Hematopoietic multipotent progenitor cell treated with erythropoietin and hydrocortisone succinate and interleukin-3 and kit ligand, for 4 days (in vitro differentiated cells): ENCODE measurements around the gene RALGAPA2.

Experiments
- DNase-seq: peaks from one replicate; pipeline ENCODE4 v3.0.0-alpha.2; 2015

RALGAPA2 gene

DNA sequence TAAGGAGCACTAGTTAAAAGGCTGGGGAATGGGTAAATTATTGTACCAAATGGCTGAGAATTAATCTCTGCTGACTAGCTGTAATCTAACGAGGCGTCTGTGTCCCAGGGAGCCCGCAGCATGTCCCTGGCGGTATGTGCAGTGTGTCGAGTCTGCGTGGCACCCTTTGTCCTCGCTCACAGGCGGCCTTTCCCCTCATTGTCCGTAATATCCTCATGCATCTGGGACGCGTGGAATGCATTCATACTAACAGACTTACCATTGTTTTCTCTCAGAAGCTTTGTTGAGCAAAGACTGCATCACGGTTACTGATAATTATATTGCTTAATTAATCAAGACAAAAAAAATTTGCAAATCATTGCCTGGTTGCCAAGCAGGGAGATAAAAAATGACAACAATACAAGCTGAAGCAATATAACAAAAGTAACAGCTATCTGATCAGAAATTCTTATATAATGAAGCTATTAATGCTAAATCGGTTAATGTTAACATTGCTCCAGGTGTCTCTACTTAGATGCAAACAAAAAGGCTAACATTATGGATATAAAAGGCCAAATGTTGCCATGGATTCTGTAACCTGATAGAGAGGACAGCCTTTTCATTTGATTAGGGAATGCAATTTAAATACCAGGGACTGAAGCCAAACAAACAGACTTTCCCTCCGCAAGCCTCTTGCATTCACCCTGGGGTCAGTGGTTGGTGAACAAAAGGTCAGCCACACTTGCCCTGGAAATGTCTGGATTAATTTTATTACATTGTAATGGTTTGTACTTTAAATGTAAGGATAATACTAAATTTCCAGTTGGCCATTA lies 219.7 kb downstream of the RALGAPA2 start:
- DNase-seq = no peak

DNA sequence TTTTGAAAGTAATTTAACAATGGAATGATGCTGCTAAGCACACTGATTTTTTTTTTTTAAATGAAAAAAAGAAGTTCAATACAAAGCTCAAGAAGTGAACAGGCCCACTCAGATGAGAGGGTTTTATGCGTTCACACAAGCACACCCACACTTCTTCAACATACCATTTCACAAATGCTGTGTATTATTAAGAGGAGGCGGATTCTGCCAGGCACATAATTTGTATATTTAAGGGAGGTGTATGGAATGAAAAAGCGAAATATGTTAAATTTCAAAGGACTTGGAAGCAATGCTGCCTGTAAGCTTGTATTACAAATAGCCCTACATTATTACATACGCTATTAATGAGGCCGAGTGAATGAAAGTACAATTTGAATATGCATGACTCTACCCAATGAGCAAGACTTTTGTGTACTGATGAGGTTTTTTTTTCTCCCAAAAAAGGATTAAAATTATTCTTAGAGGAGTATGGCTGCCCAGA lies 220.6 kb downstream of the RALGAPA2 start:
- DNase-seq = no peak

DNA sequence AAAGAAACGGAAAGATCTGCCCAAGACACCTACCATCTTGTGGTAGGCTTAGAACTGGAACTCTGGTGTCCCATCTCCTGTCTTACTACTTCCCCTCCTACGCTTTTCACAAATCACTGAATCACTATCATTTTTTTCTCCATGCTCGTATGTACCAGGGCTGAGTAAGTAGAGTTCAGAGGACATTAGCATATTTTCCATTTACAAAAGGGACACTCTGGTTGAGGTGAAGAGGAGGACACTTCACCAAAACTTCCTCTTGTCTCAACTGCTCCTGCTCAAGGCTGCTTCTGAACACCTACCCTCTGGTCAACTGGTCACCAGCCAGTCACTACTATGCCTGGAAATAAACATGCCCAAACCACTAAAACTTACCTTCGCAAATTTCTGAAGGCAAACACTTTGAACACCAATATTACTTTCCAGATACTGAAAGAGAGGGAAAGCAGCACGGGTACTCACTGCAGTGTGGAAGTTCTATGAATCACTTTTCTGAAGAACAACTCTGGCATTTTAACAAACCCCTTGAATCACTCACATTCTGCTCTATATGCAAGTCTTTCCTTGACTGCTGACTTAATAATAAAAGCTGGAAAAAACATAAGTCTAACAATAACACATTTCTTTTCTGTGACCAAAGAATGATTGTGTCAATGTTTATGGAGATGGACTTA lies 221.2 kb downstream of the RALGAPA2 start:
- no peak for DNase-seq

DNA sequence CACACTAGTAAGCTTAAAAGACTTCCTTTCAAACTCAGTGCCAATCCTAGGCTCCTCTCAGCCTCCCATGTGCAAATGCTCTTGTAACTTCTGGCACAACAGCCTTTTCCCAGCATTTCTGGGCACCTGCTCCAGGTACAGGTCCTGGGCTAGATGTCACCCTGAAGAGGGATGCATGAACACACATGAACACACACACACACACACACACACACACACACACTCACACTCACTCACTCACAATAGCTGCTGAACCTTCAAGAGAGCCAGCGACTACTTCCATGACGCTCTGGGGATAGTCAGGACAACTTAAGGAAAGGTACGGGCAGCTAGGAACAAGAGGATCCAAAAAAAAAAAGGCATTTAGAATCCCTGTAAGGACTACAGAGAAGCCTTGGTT lies 221.8 kb downstream of the RALGAPA2 start:
- DNase-seq = no peak

DNA sequence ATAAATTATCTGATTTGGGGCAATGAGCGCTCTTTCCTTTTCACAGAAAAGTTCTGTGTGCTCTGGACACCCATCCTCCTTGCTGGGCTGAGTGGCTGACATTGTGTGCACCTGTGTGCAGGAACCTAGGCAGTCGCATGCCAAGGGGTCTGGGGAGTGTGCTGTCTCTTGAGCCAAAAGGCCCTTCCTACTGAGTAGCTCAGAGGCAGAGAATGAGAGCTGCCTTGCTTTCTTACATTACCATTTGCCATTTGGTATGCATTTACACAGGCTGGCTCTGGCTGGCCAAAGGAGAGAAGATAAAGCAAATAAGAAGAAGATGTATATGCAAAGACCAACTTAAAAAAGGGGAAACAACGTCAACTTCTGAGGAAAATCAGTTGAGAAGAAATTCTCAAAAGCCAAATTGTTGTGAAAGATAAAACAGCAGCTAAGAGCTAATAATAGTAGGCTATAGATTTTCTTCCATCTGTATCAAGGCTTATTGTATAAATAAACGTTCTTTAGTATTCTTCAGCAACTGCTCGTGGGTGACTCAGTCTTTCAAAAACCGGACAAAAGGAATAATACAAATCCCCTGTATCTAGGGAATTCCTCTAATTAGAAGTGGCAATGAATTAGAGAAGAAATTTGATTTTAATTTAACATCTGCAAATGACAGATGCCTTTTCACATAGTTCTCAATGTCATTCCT lies 222.6 kb downstream of the RALGAPA2 start:
- DNase-seq = no peak

DNA sequence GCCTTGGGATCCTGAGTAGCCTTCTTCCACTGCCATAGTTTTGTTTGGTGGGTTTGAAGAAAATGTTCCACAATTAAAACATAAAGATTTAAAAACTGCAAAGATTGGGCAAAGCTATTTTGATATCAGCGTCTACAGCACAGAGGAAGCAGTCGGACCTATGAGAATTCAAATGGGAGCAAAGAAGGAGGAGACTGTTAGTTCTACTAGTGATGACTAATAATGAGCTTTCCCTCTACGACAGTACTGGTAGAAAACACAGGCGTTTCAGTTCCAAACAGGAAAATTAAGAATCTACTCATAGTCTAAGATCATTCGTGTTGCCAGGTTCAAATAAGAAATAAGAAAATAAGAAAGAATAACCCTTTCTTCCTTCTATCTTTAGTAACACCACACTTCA lies 223.4 kb downstream of the RALGAPA2 start:
- no peak for DNase-seq

DNA sequence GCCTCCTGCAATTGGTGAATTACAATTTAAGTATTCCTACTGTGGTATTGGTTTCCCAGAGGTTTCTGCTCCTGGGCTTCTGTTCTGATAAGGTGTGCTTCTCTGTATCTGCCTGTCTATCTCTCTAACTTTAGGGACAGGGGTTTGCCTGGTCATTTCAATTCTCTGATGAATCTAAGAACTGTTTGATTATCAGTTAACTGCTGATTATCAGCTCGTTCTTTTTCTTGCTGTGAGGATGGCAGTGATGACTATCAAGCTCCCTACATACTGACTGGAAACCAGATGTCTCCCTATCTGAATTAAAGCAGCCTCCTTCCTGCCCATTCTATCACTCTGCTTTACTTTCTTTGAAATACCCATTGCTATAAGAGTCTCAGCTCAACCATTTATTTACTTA lies 224.1 kb downstream of the RALGAPA2 start:
- DNase-seq = no peak

DNA sequence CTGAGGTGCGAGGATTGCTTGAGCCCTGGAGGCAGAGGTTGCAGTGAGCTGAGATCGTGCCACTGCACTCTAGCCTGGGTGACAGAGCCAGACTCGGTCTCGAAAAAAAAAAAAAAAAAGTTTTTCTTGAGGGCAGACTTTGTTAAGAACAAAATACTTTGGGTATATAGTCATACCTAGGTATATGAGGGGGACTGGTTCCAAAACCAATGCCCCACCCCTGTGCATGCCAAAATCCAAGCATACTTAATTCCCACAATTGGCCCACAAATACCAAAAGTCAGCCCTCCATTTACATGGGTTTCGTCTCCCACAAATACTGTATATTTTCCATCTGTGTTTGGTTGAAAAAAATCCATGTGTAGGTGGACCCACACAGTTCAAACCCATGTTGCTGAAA lies 224.6 kb downstream of the RALGAPA2 start:
- DNase-seq = no peak

DNA sequence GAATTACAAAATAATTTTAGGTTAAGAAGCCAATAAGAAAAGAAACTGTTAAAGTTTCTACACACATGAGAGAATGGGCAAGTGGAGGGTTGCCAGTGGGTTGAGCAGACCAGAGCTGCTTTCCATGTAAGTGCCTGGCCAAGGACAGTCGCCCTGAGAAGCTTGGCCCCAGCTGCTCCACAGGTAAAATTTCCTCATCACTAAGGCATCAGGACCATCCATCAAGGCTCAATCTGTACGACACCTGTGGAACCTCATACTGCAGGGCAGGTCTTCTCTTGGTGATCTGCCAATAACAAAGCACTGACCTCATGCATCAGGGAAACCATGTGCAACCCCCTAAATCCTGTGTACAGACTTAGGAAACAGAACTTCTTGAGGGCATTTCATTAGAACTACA lies 229.1 kb downstream of the RALGAPA2 start:
- DNase-seq = peak; percentile 22

DNA sequence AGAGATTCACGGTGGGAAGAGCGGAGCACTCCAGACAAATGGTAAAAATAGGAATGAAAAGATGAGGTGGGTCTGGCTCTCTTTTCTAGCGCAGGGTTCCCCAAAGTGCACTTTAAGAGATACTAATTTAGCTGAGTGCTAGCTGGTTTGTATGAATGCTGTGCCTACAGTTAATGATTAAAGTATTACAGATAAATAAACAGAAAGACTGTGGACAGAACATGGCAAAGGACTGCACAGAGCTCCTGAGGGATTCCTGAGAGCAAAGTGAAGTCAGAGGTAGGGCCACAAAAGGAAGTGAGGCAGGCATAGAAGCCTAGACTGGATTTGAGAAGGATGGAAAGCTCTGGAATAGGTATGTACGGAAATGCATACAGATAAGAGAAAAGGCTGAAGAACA lies 230.0 kb downstream of the RALGAPA2 start:
- DNase-seq = no peak

DNA sequence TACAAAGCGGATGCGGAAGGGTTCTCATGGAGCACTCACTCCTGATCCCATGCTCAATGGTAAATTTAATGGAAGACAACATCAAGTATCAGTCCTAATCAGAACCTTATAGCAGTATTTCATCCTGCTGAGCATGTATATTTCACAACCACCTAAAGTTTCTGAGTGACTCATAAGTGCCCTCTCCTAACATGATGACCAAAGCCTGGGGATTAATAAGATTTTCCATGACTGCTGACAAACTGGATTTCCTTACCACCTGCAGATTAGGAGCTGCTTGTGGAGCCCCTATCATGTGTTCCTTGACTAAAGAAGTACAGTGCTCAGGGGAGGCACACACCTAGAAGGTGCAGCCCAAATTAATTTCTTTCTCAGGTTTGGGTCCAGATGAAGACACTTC lies 231.8 kb downstream of the RALGAPA2 start:
- DNase-seq = no peak

DNA sequence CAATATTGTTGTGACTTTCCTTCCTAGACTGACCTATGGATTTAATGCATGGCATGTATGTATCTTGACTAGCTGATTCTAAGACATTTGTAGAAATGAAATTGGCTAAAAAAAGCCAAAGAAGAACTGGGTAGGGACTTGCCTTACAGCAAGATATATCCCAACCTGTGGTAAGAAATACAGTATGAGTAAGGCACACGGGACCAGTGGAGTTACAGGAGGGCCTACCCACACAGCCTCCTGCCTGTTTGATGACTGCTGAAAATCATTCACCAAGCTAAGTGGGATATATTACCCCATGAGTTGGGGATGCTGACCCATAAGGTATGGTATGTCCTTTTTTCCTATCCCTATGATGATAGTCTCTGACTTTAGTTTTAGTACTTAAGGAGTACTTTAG lies 232.3 kb downstream of the RALGAPA2 start:
- DNase-seq = no peak

DNA sequence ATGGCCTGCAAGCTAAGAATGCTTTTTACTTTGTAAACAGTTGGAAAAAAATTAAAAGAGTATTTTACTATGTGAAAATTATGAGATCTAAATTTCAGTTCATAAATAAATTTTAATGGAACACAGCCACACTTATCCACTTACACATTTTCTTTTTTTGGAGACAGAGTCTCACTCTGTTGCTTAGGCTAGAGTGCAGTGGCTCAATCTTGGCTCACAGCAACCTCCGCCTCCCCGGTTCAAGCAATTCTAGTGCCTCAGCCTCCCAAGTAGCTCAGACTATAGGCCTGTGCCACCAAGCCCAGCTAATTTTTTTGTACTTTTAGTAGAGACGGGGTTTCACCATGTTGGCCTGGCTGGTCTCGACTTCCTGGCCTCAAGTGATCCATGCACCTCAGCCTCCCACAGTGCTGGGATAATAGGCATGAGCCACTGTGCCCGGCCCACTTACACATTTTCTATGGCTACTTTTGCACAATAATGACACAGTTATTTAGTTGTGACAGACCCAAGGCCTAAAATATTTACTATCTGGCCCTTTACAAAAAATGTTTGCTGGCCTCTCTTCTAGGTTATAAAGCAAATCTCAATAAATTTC lies 234.9 kb downstream of the RALGAPA2 start:
- DNase-seq = no peak

DNA sequence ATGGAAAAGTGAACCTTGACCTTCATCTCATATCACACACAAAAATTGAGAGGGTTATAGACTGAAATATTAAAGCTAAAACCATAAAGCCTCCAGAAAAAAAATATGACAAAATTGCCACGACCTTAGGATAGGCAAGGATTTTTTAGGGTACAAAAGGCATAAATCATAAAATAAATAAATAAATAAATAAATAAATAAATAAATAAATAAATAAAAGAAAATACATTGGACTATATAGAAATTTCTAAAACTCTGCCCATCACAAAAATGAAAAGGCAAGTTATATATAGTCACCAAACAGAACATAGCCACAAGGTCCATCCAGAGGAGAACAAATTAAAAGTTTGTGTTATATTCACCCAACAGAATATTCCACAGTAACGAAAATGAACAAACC lies 235.9 kb downstream of the RALGAPA2 start:
- no peak for DNase-seq

DNA sequence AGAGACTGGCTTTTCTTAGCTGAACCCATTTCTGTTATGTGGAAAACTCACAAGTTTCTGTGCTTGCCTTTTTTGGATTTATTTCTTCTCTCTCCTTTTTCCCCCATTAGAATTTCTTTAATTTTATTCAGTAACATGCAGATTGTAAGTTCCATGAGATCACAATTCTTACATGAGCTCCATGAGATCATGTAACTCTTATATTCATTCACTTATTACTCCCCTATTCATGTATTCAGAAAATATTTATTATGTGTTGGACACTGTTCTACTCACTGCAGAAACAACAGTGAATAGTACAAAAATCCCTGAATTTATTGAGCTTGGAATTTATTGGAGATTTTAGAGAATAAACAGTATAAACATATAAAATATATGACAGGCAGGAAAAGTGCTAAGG lies 238.8 kb downstream of the RALGAPA2 start:
- no peak for DNase-seq

DNA sequence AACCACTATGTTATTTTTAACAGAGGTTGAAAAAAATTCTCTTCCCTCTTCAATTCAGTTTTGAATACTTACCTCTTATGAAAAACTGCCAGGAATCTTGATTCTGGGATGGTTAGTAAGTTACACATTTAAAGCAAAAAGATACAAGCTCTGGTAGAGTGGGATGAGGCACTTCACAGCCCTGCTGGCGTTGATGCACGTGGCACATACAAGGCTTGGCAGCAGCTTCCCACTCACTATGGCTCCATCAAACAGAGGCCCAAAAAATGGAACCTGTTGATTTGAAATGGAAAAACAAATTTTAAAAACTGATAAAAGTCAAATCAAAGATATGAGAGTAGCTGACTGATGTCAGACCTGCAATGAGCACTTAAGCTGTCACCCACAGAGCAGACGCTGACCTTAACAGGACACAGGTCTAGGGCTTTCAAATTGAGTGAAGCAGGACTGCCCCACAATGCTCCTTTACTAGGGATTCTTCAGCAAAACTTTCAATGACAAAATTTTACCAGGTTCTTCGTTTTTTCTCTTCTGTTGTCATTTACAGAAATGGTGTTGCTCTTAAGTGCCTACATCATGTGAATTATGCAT lies 239.7 kb downstream of the RALGAPA2 start:
- no peak for DNase-seq

DNA sequence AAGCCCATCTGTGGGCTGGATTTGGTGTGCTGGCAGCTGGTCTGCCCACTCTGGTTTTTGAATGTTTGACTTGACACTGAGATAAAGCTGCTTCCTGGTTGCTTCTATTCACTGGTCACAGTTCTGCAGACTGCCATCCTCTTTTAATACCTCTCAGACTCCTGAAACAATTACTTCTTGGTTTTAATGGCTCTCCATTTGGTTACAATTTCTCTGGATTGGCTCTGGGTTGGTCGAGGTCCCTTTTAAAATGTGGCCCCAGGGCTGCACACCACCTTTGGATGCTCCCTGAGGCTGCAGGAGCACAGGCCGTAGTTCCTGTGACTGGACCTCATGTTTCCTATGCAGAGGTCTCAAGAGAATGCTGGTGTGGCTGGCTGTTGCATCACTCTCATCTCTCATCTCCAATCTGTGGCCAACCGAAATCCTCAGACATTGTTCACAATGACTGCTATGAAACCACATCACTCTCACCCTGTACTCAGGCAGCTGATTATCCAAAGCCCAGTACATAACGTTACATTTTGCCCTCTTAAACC lies 246.0 kb downstream of the RALGAPA2 start:
- DNase-seq = peak; percentile 76

DNA sequence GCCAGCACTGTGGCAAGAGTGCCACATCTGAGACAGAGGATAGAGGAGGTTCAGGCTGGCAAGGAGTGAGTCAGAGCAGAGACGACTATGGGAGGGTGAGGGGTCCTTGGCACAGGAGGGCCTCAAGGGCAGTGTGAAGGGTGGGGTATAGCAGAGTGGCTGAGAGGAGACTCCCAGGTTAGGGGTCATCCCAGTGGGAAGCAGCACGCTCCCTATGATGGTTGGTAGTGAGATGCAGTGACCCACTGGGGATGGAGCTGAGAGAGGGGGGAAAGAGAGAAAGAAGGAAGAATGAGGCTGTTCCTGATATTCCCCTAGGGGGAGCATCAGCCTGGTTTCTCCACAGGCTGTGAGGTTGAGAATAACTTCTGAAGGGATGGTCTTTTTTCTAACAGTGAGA lies 247.2 kb downstream of the RALGAPA2 start:
- DNase-seq = peak; percentile 28

DNA sequence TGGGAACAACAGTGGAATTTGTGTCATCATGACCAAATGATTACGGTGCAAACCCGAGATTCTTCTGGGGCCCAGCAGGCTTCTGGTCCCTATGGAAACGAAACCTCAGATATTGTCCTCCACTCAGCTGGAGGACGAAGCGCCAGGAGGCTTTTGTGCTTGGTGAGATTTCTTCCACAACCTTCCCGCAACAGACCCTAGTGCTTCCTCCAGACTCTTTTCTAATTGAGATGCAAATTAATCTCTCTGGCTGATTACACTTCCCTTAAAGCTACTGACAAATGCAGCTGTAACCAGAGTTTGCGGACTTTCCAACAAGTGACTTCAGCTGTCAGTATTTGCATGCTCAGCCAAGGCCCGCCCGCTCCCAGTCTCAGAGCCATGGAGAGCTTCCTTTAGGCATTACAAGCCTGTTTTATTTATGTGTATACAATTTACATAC lies 248.5 kb downstream of the RALGAPA2 start:
- no peak for DNase-seq

DNA sequence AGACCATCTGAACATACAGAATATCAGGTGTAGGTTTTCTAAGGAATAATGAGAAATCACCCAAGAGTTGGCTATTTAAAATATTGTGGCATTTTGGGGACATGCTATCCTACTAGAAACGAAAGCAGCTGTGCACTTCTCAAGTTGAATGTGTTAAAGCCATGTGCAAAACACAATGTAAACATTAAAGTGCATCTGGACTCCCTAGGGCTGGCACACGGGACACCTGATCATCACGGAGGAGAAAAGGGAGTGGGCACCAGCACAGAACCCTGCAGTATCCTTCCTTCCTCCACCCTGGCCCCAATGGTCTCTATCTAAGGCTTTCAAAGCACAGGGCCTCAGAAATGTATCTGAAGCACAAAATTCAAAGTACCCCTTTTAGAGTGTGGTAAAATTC lies 250.3 kb downstream of the RALGAPA2 start:
- no peak for DNase-seq

DNA sequence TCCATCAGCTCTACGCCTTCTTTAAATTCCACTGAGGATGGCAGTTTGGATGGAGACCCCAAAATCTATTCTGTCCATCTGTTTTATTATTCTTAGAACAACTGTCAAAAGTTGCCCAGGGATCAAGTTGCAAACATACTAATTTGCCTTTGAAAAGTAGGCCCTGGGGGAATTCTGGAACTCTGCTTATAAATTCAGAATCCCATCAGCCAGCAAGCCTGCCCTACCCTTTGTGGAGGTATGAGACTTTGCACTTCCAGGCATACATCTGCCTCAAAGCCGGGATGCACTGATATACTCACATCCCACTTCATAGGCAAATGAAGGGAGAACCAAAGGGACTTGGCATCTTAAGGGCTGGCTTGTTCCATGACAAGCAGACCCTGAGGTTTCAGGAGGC lies 250.9 kb downstream of the RALGAPA2 start:
- DNase-seq = no peak

DNA sequence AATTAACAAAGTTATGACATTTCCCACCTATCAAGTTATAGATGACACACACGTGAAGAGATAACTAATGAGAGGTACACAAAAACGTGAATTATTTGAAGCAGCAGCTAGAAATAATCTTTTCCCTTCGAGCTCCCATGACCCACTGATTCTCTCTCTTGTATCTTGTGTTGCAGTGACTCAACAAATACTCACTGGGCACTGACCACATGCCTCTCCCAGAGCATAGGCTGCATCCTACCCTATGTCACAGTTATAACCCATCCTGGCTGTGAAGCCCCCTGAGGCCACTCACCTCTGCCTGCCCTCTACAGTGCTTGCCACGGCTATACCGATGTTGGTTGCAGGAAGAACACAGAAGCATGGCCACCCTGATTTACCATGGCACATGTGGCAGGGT lies 252.7 kb downstream of the RALGAPA2 start:
- DNase-seq = no peak
